Epithelial cell of proximal tubule (primary cell): ENCODE measurements around the gene KLK11. TPM values are rescaled to one million over a fixed set of nuclear protein-coding genes. Genes with fewer than 3 reads are reported as not detected.

Experiments
- DNase-seq: peaks from one replicate; pipeline ENCODE4 v3.0.0-alpha.2; 2011; ENCODE audit warnings: low read depth
- H3K4me3 ChIP-seq: 2 replicates; pipeline ENCODE4 v1.5.1; 2011; ENCODE audit warnings: low read depth, mild to moderate bottlenecking, low read length
- CTCF ChIP-seq: conservative IDR thresholded peaks from 2 replicates; pipeline ENCODE4 v1.5.1; 2012; ENCODE audit warnings: low read depth, mild to moderate bottlenecking, low read length
- total RNA-seq: library from RNA; depleted of rRNA; stranded (reverse); fragments of >200 nt; gene quantifications from 2 replicates; pipeline ENCODE4 v1.2.3, GENCODE V29; 2015

The KLK11 gene
- not detected in 2 replicates for total RNA-seq

GRCh38 chr19:51026554-51026831, at the start of gene KLK11:
Gene KLK11 (minus strand): TSS chr19:51026616. CDS start chr19:51025631, 985 bp downstream.
- no peak within 1 kb of the TSS for H3K4me3 ChIP-seq
- DNase-seq: no peak
- no peak for TF ChIP-seq CTCF

- no peak for TF ChIP-seq CTCF
- DNase-seq: no peak
- H3K4me3 ChIP-seq: no peak overlapping the region
Observed at GRCh38 chr19:51075998-51076397, 49.6 kb upstream of the KLK11 start.

GRCh38 chr19:51071095-51071405, 44.6 kb upstream of the KLK11 start:
- DNase-seq: no peak
- H3K4me3 ChIP-seq: no peak overlapping the region
- no peak for TF ChIP-seq CTCF

- H3K4me3 ChIP-seq: no peak overlapping the region
- no peak for DNase-seq
- no peak for TF ChIP-seq CTCF
Observed at GRCh38 chr19:51070334-51071094, 44.1 kb upstream of the KLK11 start.

- H3K4me3 ChIP-seq: no peak overlapping the region
- no peak for TF ChIP-seq CTCF
- DNase-seq: no peak
Observed at GRCh38 chr19:51066393-51067186, 40.2 kb upstream of the KLK11 start.

- no peak for TF ChIP-seq CTCF
- DNase-seq: no peak
- H3K4me3 ChIP-seq: peak overlapping the region; percentile 36
Observed at GRCh38 chr19:51065221-51065960, 39.0 kb upstream of the KLK11 start.
